ENCODE data around the gene RPS21. TPM values are rescaled to one million over a fixed set of nuclear protein-coding genes. Genes with fewer than 3 reads are reported as not detected.

Gene RPS21
- total and polyA plus RNA-seq, 2 of the 13 experiments (the other 11 are each of a cell fraction or from before 2014, with no cell fraction given): 2,647 to 11,063 TPM

- no peak for TF ChIP-seq SATB2 (CRISPR knock-in tag; IDR thresholded peaks at IDR 0.05)
- TF ChIP-seq MAFG (CRISPR knock-in tag; IDR thresholded peaks at IDR 0.05): peak; percentile 70
- peak; percentile 72 for TF ChIP-seq ZNF143 (CRISPR knock-in tag; IDR thresholded peaks at IDR 0.05)
- TF ChIP-seq DPF2 (CRISPR knock-in tag; IDR thresholded peaks at IDR 0.05; ENCODE audit: borderline replicate concordance, low read depth): 0 out of 2 replicates have a peak, but pooled peaks have one; percentile 34
- peak; percentile 44; the same call in 1 of the 2 replicates for TF ChIP-seq GTF3A (CRISPR knock-in tag; conservative IDR thresholded peaks at IDR 0.05)
- peak; percentile 72; the same call in 1 of the 2 replicates for TF ChIP-seq ZNF383 (CRISPR knock-in tag; IDR thresholded peaks at IDR 0.05; ENCODE audit: borderline replicate concordance)
- TF ChIP-seq ISX (CRISPR knock-in tag; conservative IDR thresholded peaks at IDR 0.05): peak; percentile 74; the same call in 1 of the 2 replicates
- no peak for TF ChIP-seq U2AF1 (optimal IDR thresholded peaks at IDR 0.05; ENCODE audit: low read depth, low read length)
- no peak for TF ChIP-seq ZFP37 (CRISPR knock-in tag; IDR thresholded peaks at IDR 0.05; ENCODE audit: borderline replicate concordance)
- no peak for TF ChIP-seq ZNF570 (CRISPR knock-in tag; IDR thresholded peaks at IDR 0.05; ENCODE audit: borderline replicate concordance)
- TF ChIP-seq DMAP1 (CRISPR knock-in tag; IDR thresholded peaks at IDR 0.05): peak; percentile 94
- TF ChIP-seq ZSCAN22 (CRISPR knock-in tag; IDR thresholded peaks at IDR 0.05): peak; percentile 76; the same call in 1 of the 2 replicates
- TF ChIP-seq TEAD2 (CRISPR knock-in tag; IDR thresholded peaks at IDR 0.05): no peak
- peak; percentile 96 for TF ChIP-seq ELF1 (CRISPR knock-in tag; IDR thresholded peaks at IDR 0.05)
- peak; percentile 84; the same call in 1 of the 2 replicates for TF ChIP-seq ZNF709 (CRISPR knock-in tag; IDR thresholded peaks at IDR 0.05)
- TF ChIP-seq ZFP1 (CRISPR knock-in tag; IDR thresholded peaks at IDR 0.05): peak; percentile 64; the same call in 1 of the 2 replicates
- no peak for TF ChIP-seq TCF7L2 (IDR thresholded peaks at IDR 0.05; ENCODE audit: low read depth, low read length)
- no peak for TF ChIP-seq CEBPZ (IDR thresholded peaks at IDR 0.05; ENCODE audit: low read length)
- no peak for TF ChIP-seq KDM1A (CRISPR knock-in tag; IDR thresholded peaks at IDR 0.05)
- no peak for TF ChIP-seq SRSF4 (IDR thresholded peaks at IDR 0.05; ENCODE audit: low read depth, low read length, poor library complexity, severe bottlenecking)
- TF ChIP-seq ZXDC (CRISPR knock-in tag; IDR thresholded peaks at IDR 0.05): 0 out of 2 replicates have a peak, but pooled peaks have one; percentile 66
- peak; percentile 93; the same call in 1 of the 2 replicates for TF ChIP-seq RELA (CRISPR knock-in tag; IDR thresholded peaks at IDR 0.05)
- TF ChIP-seq ZNF232 (CRISPR knock-in tag; IDR thresholded peaks at IDR 0.05; ENCODE audit: borderline replicate concordance): peak; percentile 90
- no peak for TF ChIP-seq HNRNPUL1 (IDR thresholded peaks at IDR 0.05; ENCODE audit: low read depth, low read length)
These were observed at the start of gene RPS21 (continued) for GRCh38 chr20:62386383-62387218.

Measured in HepG2 (cell line).